DOHH2 (cell line): ENCODE data around the gene MFAP3L.

Experiments used
- H3F3A ChIP-seq: fragments of 200-600 bp; sonication (generic), shearing (Covaris generic); 2 replicates; pipeline ENCODE4 v1.6.0; 2016; ENCODE audit warnings: antibody characterized with exemption, mild to moderate bottlenecking; ENCODE audit not compliant: control insufficient read depth, insufficient read depth
- H3K27ac ChIP-seq: fragments of 200-600 bp; sonication (generic); 2 replicates; pipeline ENCODE4 v1.5.1; 2014; ENCODE audit warnings: low read depth, mild to moderate bottlenecking, low read length, moderate library complexity
- H3K27me3 ChIP-seq: fragments of 200-600 bp; sonication (generic); 2 replicates; pipeline ENCODE4 v1.6.1; 2014; ENCODE audit warnings: mild to moderate bottlenecking, low read length, mixed read lengths; ENCODE audit not compliant: control insufficient read depth
- H3K36me3 ChIP-seq: fragments of 200-600 bp; sonication (generic); 2 replicates; pipeline ENCODE4 v1.6.1; 2014; ENCODE audit warnings: mild to moderate bottlenecking, low read length, moderate library complexity, mixed read lengths; ENCODE audit not compliant: control insufficient read depth
- H3K4me1 ChIP-seq: fragments of 200-600 bp; sonication (generic); 2 replicates; pipeline ENCODE4 v1.6.1; 2014; ENCODE audit warnings: mild to moderate bottlenecking, low read length, mixed read lengths; ENCODE audit not compliant: control insufficient read depth
- H3K4me2 ChIP-seq: fragments of 200-600 bp; sonication (generic); 2 replicates; pipeline ENCODE4 v1.6.0; 2014; ENCODE audit warnings: mild to moderate bottlenecking, low read length, moderate library complexity
- H3K4me3 ChIP-seq: fragments of 200-600 bp; sonication (generic); 2 replicates; pipeline ENCODE4 v1.5.1; 2014; ENCODE audit warnings: mild to moderate bottlenecking, low read length, mixed read lengths
- H3K79me2 ChIP-seq: fragments of 200-600 bp; sonication (generic); 2 replicates; pipeline ENCODE4 v1.6.1; 2014; ENCODE audit warnings: mild to moderate bottlenecking, low read length, mixed read lengths; ENCODE audit not compliant: control insufficient read depth
- H3K9me2 ChIP-seq: fragments of 200-600 bp; sonication (generic); replicated peaks from 2 replicates; pipeline ENCODE4 v1.6.1; 2014; ENCODE audit warnings: mild to moderate bottlenecking, low read length, mixed read lengths; ENCODE audit not compliant: control insufficient read depth
- H3K9me3 ChIP-seq: fragments of 200-600 bp; sonication (generic); 2 replicates; pipeline ENCODE4 v1.6.1; 2014; ENCODE audit warnings: antibody characterized with exemption, low read length, mixed read lengths; ENCODE audit not compliant: control insufficient read depth, insufficient read depth
- H4K20me1 ChIP-seq: fragments of 200-600 bp; sonication (generic); 2 replicates; pipeline ENCODE4 v1.6.0; 2014; ENCODE audit warnings: low read depth, mild to moderate bottlenecking, antibody characterized with exemption, low read length, moderate library complexity; ENCODE audit not compliant: control insufficient read depth, insufficient read depth
- CTCF ChIP-seq: fragments of 200-600 bp; sonication (generic); IDR thresholded peaks from one replicate; pipeline ENCODE4 v1.5.1; 2014; ENCODE audit warnings: antibody characterized with exemption, mild to moderate bottlenecking, low read depth, low read length; ENCODE audit not compliant: poor library complexity, severe bottlenecking
- EZH2phosphoT487 ChIP-seq: fragments of 200-600 bp; sonication (generic); IDR thresholded peaks from 2 replicates; pipeline ENCODE4 v1.6.1; 2017; ENCODE audit warnings: borderline replicate concordance, mild to moderate bottlenecking, antibody characterized with exemption, low read length, moderate library complexity, mixed read lengths

Gene MFAP3L

GRCh38 chr4:170008371-170008770 lies 17.8 kb downstream of the MFAP3L start:
- Histone ChIP-seq H3K79me2 (no peaks in the 10 kb centered on the region), H4K20me1 (no peaks in the 10 kb centered on the region), H3K9me2 (no peaks in the 10 kb centered on the region), H3K9me3 (no peaks in the 10 kb centered on the region), H3K4me1 (no peaks in the 10 kb centered on the region), H3K4me2 (no peak overlapping the region), H3K27me3 (no peaks in the 10 kb centered on the region), H3F3A (no peaks in the 10 kb centered on the region), H3K4me3 (no peak overlapping the region), H3K27ac (no peak overlapping the region), H3K36me3 (no peaks in the 10 kb centered on the region)
- TF ChIP-seq CTCF (no peak), EZH2phosphoT487 (no peak)

- no peaks in the 10 kb centered on the region for H3K36me3 ChIP-seq
- no peak overlapping the region for H3K4me2 ChIP-seq
- H4K20me1 ChIP-seq = no peaks in the 10 kb centered on the region
- no peak overlapping the region for H3K27ac ChIP-seq
- no peaks in the 10 kb centered on the region for H3F3A ChIP-seq
- H3K9me3 ChIP-seq = no peaks in the 10 kb centered on the region
- no peaks in the 10 kb centered on the region for H3K4me1 ChIP-seq
- H3K9me2 ChIP-seq = no peaks in the 10 kb centered on the region
- no peak overlapping the region for H3K4me3 ChIP-seq
- no peaks in the 10 kb centered on the region for H3K27me3 ChIP-seq
- TF ChIP-seq CTCF (no peak), EZH2phosphoT487 (no peak)
- no peaks in the 10 kb centered on the region for H3K79me2 ChIP-seq
Measured at GRCh38 chr4:170007113-170007512, 19.1 kb downstream of the MFAP3L start.

- no peak overlapping the region for H3K4me2 ChIP-seq
- no peaks in the 10 kb centered on the region for H3K36me3 ChIP-seq
- no peaks in the 10 kb centered on the region for H3K79me2 ChIP-seq
- no peaks in the 10 kb centered on the region for H3K4me1 ChIP-seq
- no peaks in the 10 kb centered on the region for H3K9me3 ChIP-seq
- H3K9me2 ChIP-seq = no peaks in the 10 kb centered on the region
- no peaks in the 10 kb centered on the region for H3F3A ChIP-seq
- H4K20me1 ChIP-seq = no peaks in the 10 kb centered on the region
- H3K27me3 ChIP-seq = no peaks in the 10 kb centered on the region
- no peak overlapping the region for H3K4me3 ChIP-seq
- TF ChIP-seq CTCF = no peak
- TF ChIP-seq EZH2phosphoT487 = no peak
- H3K27ac ChIP-seq = no peak overlapping the region
Measured at GRCh38 chr4:170005472-170005871, 20.7 kb downstream of the MFAP3L start.
